CD14-positive monocyte (primary cell): ENCODE measurements around the gene CLK4. TPM values are rescaled to one million over a fixed set of nuclear protein-coding genes. Genes with fewer than 3 reads are reported as not detected.

Experiments
- DNase-seq, 3 donors: peaks; one replicate each; pipeline ENCODE4 v3.0.0-alpha.2; 2011 to 2022
- H2AFZ ChIP-seq: 2 replicates; pipeline ENCODE4 v1.6.0; 2012; ENCODE audit warnings: mild to moderate bottlenecking, low read depth, low read length, inconsistent platforms; ENCODE audit not compliant: insufficient read depth, poor library complexity, severe bottlenecking
- H3K27ac ChIP-seq, 2 donors: 1 replicate in 1 of 2; 2 replicates in 1 of 2; pipeline ENCODE4 v1.5.1; 2012 to 2013; ENCODE audit warnings: low read length in 2 of 2, control low read depth in 1 of 2, inconsistent platforms in 1 of 2, low read depth in 1 of 2, mild to moderate bottlenecking in 1 of 2
- H3K27me3 ChIP-seq, 2 donors: one replicate each; pipeline versions ENCODE4 v1.6.0 to v1.6.1; 2011 to 2013; ENCODE audit warnings: low read length in 2 of 2; ENCODE audit not compliant: control insufficient read depth in 2 of 2, insufficient read depth in 2 of 2
- H3K36me3 ChIP-seq, 2 donors: replicated peaks in 1 of 2; 1 replicate in 1 of 2; 2 replicates in 1 of 2; pipeline versions ENCODE4 v1.5.1 to v1.6.1; 2012 to 2013; ENCODE audit warnings: low read length in 2 of 2, control low read depth in 1 of 2, inconsistent platforms in 1 of 2, mild to moderate bottlenecking in 1 of 2; ENCODE audit not compliant: insufficient read depth in 2 of 2, control insufficient read depth in 1 of 2
- H3K4me1 ChIP-seq, 2 donors: 1 replicate in 1 of 2; 2 replicates in 1 of 2; pipeline versions ENCODE4 v1.5.1 to v1.6.1; 2012 to 2013; ENCODE audit warnings: low read length in 2 of 2, control low read depth in 1 of 2, inconsistent platforms in 1 of 2, mild to moderate bottlenecking in 1 of 2, moderate library complexity in 1 of 2; ENCODE audit not compliant: insufficient read depth in 2 of 2, control insufficient read depth in 1 of 2
- H3K4me2 ChIP-seq: replicated peaks from 2 replicates; pipeline ENCODE3; 2012; ENCODE audit warnings: low read length, moderate library complexity, mild to moderate bottlenecking; ENCODE audit not compliant: poor library complexity, severe bottlenecking; ENCODE audit errors: extremely low read depth
- H3K4me3 ChIP-seq, 3 experiments: fragments of 200-600 bp in 1 of 3; sonication (generic) in 1 of 3; replicated peaks in 1 of 3; 1 replicate in 2 of 3; 2 replicates in 1 of 3; pipeline ENCODE4 v1.5.1; 2011 to 2013; ENCODE audit warnings: low read length in 3 of 3, mild to moderate bottlenecking in 3 of 3, control low read depth in 2 of 3, low read depth in 2 of 3, inconsistent platforms in 1 of 3, moderate library complexity in 1 of 3
- H3K79me2 ChIP-seq: 2 replicates; pipeline ENCODE4 v1.6.0; 2012; ENCODE audit warnings: mild to moderate bottlenecking, control low read depth, inconsistent platforms, low read length, moderate library complexity; ENCODE audit not compliant: insufficient read depth
- H3K9ac ChIP-seq: 2 replicates; pipeline ENCODE4 v1.6.0; 2017; ENCODE audit warnings: low read length, mild to moderate bottlenecking; ENCODE audit not compliant: insufficient read depth, poor library complexity, severe bottlenecking
- H3K9me3 ChIP-seq, 2 donors: replicated peaks in 1 of 2; 1 replicate in 1 of 2; 2 replicates in 1 of 2; pipeline versions ENCODE4 v1.5.1 to v1.6.1; 2012 to 2013; ENCODE audit warnings: low read length in 2 of 2, control low read depth in 1 of 2; ENCODE audit not compliant: control insufficient read depth in 1 of 2, insufficient read depth in 1 of 2
- H4K20me1 ChIP-seq: 2 replicates; pipeline ENCODE4 v1.6.0; 2012; ENCODE audit warnings: mild to moderate bottlenecking, low read length, control low read depth, moderate library complexity; ENCODE audit not compliant: insufficient read depth
- H3K27ac Mint-ChIP-seq, 7 donors: one replicate each; pipeline ENCODE4 v1.8.0; 2020; ENCODE audit warnings: mild to moderate bottlenecking in 7 of 7, mixed read lengths in 7 of 7, moderate library complexity in 6 of 7, inconsistent platforms in 2 of 7
- H3K27me3 Mint-ChIP-seq, 3 donors: one replicate each; pipeline ENCODE4 v1.8.0; 2021 to 2022; ENCODE audit warnings: low read depth in 3 of 3, mild to moderate bottlenecking in 3 of 3, mixed read lengths in 3 of 3, moderate library complexity in 3 of 3, inconsistent platforms in 1 of 3
- H3K36me3 Mint-ChIP-seq, 2 donors: one replicate each; pipeline ENCODE4 v1.8.0; 2020; ENCODE audit warnings: mixed read lengths in 2 of 2, inconsistent platforms in 1 of 2, mild to moderate bottlenecking in 1 of 2
- H3K4me1 Mint-ChIP-seq: one replicate; pipeline ENCODE4 v1.8.0; 2020; ENCODE audit warnings: mild to moderate bottlenecking, mixed read lengths
- H3K4me3 Mint-ChIP-seq, 2 donors: one replicate each; pipeline ENCODE4 v1.8.0; 2020; ENCODE audit warnings: mild to moderate bottlenecking in 2 of 2, mixed read lengths in 2 of 2, moderate library complexity in 1 of 2
- H3K9me3 Mint-ChIP-seq, 7 donors: one replicate each; pipeline ENCODE4 v1.8.0; 2020 to 2022; ENCODE audit warnings: mixed read lengths in 7 of 7, mild to moderate bottlenecking in 6 of 7, moderate library complexity in 6 of 7, inconsistent platforms in 2 of 7
- CTCF ChIP-seq: fragments of 200-600 bp; IDR thresholded peaks from one replicate; pipeline ENCODE4 v1.8.0; 2022; ENCODE audit warnings: antibody characterized with exemption, mild to moderate bottlenecking
- WGBS: methylation state at CpG from one replicate; pipeline ENCODE4 v1.1.5; 2013; ENCODE audit warnings: missing lambda C conversion rate; ENCODE audit not compliant: insufficient coverage; 5-methylcytosine and 5-hydroxymethylcytosine counted together
- intact Hi-C, 2 donors: fragments of 100-400 bp; cut with micrococcal nuclease; formaldehyde crosslinking; loops; one replicate each; pipeline versions ENCODE4 v1.15.0 to v1.15.1; 2023
- polyA plus RNA-seq, 3 donors: library from polyadenylated mRNA; depleted of rRNA in 1 of 3; unstranded in 2 of 3; stranded (reverse) in 1 of 3; fragments of 300-500 nt in 2 of 3; fragments of >200 nt in 1 of 3; fragmentation: Illumina TruSeq in 2 of 3; gene quantifications; 1 replicate in 2 of 3; 2 replicates in 1 of 3; pipeline ENCODE4 v1.2.3, GENCODE V29; 2012 to 2021

The CLK4 gene
- polyA plus RNA-seq, 3 donors, result 3.0 to 46.9 (median 4.9) TPM

- no peak overlapping the region for H3K4me3 Mint-ChIP-seq
- H3K9me3 Mint-ChIP-seq, result peaks cover 18 to 38% (median 36%) of the 10 kb centered on the region in 7 donors
- Histone ChIP-seq H3K36me3 (no peaks in the 10 kb centered on the region), H3K4me3 (no peak overlapping the region), H4K20me1 (no peaks in the 10 kb centered on the region), H3K79me2 (no peaks in the 10 kb centered on the region), H3K4me1 (peaks cover 12 to 21% of the 10 kb centered on the region in 2 donors), H2AFZ (no peak overlapping the region), H3K27ac (no peak overlapping the region), H3K4me2 (no peak overlapping the region), H3K9ac (no peak overlapping the region), H3K27me3 (peaks cover 0 to 4% of the 10 kb centered on the region in 2 donors), H3K9me3 (peaks cover 14 to 27% of the 10 kb centered on the region in 2 donors)
- H3K27me3 Mint-ChIP-seq, result peaks cover 1 to 23% (median 2%) of the 10 kb centered on the region in 3 donors
- no peaks in the 10 kb centered on the region for H3K36me3 Mint-ChIP-seq
- TF ChIP-seq CTCF, result no peak
- WGBS, result 63% methylated on average over 6 of the region's 10 CpGs
- no peak for DNase-seq
- H3K27ac Mint-ChIP-seq, result no peak overlapping the region
- intact Hi-C loops, result no loop called here
- H3K4me1 Mint-ChIP-seq, result peaks cover 19% of the 10 kb centered on the region
Measured at GRCh38 chr5:178667688-178668087, 40.8 kb upstream of the CLK4 start.

GRCh38 chr5:178667101-178667500 lies 40.3 kb upstream of the CLK4 start:
- H3K9me3 Mint-ChIP-seq, result peaks cover 22 to 42% (median 38%) of the 10 kb centered on the region in 7 donors
- intact Hi-C loops, result no loop called here
- H3K4me2 ChIP-seq, result no peak overlapping the region
- H3K27ac ChIP-seq, result no peak overlapping the region
- H3K9ac ChIP-seq, result no peak overlapping the region
- no peaks in the 10 kb centered on the region for H3K36me3 Mint-ChIP-seq
- peaks cover 19% of the 10 kb centered on the region for H3K4me1 Mint-ChIP-seq
- H3K36me3 ChIP-seq, result no peaks in the 10 kb centered on the region
- DNase-seq, result no peak
- H3K4me3 Mint-ChIP-seq, result no peak overlapping the region
- H4K20me1 ChIP-seq, result no peaks in the 10 kb centered on the region
- no peak overlapping the region for H3K27ac Mint-ChIP-seq
- H3K27me3 Mint-ChIP-seq, result peaks cover 0 to 23% (median 1%) of the 10 kb centered on the region in 3 donors
- no peak overlapping the region for H2AFZ ChIP-seq
- H3K9me3 ChIP-seq, result peaks cover 16 to 32% of the 10 kb centered on the region in 2 donors
- WGBS, result 78% methylated on average over 3 of the region's 5 CpGs
- TF ChIP-seq CTCF, result no peak
- peaks cover 0 to 4% of the 10 kb centered on the region in 2 donors for H3K27me3 ChIP-seq
- H3K79me2 ChIP-seq, result no peaks in the 10 kb centered on the region
- H3K4me3 ChIP-seq, result no peak overlapping the region
- peaks cover 12 to 21% of the 10 kb centered on the region in 2 donors for H3K4me1 ChIP-seq
